T-helper 1 cell treated with Interleukin-12 subunit alpha and Interleukin-12 subunit beta and Interleukin-4 antibody, amounts not matched to agents 30 ng/mL and 1 ng/mL, for 36 hours (primary cell): ENCODE data around the gene RNASEH1. TPM values are rescaled to one million over a fixed set of nuclear protein-coding genes. Genes with fewer than 3 reads are reported as not detected.

Source experiments
- total RNA-seq: library from RNA; stranded (reverse); gene quantifications from 2 replicates; pipeline ENCODE4 v1.2.3, GENCODE V29; 2022

The RNASEH1 gene
- total RNA-seq, 1 donor from 2014 or later: 25.9 TPM

Other genes starting within 250 kb of the RNASEH1 start
- 45.2 and 50.1 TPM in 2 replicates for gene EIPR1, start 180.5 kb downstream of the RNASEH1 start, total RNA-seq
- gene TRAPPC12, start 178.6 kb downstream of the RNASEH1 start, total RNA-seq: 109 and 111 TPM in 2 replicates
- 35.7 and 36.9 TPM in 2 replicates for gene ADI1, start 38.8 kb downstream of the RNASEH1 start, total RNA-seq
- gene RPS7, start 16.9 kb upstream of the RNASEH1 start, total RNA-seq: 1,097 and 1,113 TPM in 2 replicates
- not detected in 2 replicates for gene COLEC11, start 36.8 kb upstream of the RNASEH1 start, total RNA-seq
- gene ALLC, start 99.9 kb upstream of the RNASEH1 start, total RNA-seq: not detected in 2 replicates
- gene DCDC2C, start 145.2 kb upstream of the RNASEH1 start, total RNA-seq: not detected in 2 replicates